ENCODE measurements around the gene IPO4.
"Not testable (repeated sequence)": the region's sequence is repeated elsewhere in the genome, so short reads cannot be mapped to it uniquely, and the experiment has no call there.

The IPO4 gene

DNA sequence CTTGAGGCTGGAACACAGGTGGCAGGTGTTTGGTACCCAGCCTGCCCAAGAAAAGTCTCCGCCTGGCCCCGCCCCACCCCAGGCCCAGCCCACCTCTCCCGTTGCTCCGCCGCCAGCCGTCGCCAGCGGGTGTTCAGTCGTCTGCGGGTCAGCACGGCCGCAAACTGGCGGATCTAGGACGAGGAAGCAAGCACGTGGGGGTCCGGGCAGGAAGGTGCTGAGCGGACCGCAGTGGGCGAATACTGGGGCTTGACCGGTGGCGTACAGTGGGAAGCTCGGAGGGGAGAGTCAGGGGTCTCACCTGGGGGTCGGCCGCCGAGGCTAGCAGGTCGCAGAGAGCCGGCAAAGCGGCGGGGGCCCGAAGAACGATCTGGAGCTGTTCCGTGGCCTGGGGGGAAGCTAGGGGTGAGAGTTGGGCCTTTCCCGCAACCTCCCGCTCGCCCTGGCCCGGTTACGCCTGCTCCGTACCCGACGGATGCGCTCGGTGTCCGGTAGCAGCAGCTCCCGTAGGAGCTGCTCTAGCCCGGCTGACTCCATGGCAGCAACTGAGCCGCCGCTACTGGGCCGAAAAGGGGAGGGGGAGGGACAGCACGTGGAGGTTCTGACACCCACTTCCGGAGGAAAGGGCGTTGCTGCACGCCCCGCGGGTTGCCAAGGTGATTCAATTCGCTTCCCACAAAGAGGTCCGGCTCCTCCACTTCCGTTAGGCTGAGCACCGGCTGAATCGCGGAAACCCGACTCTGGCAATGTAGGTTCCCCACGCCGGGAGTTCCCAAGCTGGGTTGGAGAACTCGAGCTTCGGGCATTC, at the start of gene IPO4:
TSS of gene IPO4 (minus strand) at position 566 of the 808 bp plus-strand sequence. CDS start at position 537, 29 bp downstream.
- no peak for FAIRE-seq

GRCh38 chr14:24238123-24238522, 49.5 kb upstream of the IPO4 start:
- FAIRE-seq, result no peak

DNA sequence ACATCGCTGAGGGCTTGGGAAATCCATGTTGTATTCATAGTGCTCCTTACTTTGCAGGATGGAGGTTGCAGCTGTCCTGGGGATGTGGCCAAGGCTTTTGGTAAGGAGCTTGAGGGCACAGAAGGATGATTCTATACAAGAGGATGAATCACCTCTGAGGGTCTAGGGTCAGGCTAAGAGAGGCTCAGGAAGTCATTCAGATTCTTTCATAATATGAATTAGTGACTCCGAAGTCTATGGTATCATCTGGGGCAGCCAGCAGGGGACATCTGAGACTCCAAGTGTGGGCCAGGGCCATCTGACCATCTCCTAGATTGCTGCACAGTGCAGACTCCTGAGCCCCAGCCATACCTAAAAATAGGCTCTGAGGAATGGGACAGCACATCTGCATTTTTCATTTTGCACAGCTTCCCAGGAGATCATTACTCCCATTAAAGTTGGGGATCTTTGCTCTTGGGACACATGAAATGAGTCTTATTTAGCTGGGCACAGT, 48.9 kb upstream of the IPO4 start:
- FAIRE-seq, result no peak

GRCh38 chr14:24236689-24237462, 48.3 kb upstream of the IPO4 start:
- FAIRE-seq, result no peak

DNA sequence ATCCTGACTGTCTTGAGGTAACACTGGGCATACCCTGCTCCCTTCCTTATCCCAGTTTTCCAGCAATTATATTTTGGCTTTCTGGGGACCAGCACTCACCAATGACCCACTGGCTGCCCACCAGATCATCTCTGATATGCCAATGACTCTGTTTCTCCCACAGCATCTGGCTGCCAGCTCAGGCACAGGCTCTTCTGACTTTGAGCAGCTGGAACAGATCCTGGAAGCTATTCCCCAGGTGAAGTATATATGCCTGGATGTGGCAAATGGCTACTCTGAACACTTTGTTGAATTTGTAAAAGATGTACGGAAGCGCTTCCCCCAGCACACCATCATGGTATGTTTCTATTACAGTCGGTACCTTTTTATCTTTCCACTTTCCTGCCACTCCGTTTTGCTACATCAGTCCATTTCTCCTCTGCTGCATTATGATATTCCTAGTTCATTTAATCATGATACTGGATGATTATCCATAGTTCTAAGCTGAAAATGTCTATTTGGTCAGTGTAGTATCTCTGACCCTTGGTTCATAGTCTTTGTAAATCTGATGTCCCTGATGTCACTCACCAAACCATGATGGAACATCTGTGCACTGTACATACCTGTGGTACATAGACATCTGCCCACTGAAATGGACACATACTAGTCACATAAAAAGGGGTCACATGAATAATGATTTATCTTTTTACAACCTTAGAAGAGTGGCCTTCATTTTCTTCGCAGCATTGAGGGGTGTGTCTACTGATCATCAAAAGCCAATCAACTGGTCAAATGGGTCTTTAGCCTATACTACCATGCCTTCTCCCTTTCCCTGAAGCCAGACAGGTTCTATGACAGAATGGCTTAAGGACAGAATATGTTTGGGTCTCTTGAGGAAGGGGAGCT, 47.4 kb upstream of the IPO4 start:
- FAIRE-seq, result no peak

- no peak for FAIRE-seq
These were observed 45.7 kb upstream of the IPO4 start for GRCh38 chr14:24234095-24235005.

DNA sequence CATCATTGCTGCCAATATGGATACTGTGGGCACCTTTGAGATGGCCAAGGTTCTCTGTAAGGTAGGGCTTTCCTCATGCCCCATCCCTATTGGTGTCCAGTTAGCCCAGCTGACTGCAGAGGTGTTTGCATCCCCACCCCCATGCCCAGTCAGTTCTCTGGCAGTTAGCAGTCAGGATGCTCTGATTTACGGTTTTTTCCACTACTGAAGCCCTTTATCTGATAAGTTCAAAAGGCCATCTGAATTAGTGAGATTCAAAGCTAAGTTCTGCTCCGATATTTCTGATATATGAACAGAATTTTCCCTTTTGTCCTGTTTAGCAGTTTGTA, 44.9 kb upstream of the IPO4 start:
- no peak for FAIRE-seq

- no peak for FAIRE-seq
These were observed 44.3 kb upstream of the IPO4 start, which contains the start of gene GMPR2 for GRCh38 chr14:24232645-24233537. GMPR2 (plus strand) TSS chr14:24232929; CDS start chr14:24233254, 325 bp downstream.

- no peak for FAIRE-seq
These were observed 43.6 kb upstream of the IPO4 start, which contains the start of gene NEDD8 for GRCh38 chr14:24232121-24232644. NEDD8 (minus strand) TSS chr14:24232367; CDS start chr14:24232267, 100 bp downstream.

DNA sequence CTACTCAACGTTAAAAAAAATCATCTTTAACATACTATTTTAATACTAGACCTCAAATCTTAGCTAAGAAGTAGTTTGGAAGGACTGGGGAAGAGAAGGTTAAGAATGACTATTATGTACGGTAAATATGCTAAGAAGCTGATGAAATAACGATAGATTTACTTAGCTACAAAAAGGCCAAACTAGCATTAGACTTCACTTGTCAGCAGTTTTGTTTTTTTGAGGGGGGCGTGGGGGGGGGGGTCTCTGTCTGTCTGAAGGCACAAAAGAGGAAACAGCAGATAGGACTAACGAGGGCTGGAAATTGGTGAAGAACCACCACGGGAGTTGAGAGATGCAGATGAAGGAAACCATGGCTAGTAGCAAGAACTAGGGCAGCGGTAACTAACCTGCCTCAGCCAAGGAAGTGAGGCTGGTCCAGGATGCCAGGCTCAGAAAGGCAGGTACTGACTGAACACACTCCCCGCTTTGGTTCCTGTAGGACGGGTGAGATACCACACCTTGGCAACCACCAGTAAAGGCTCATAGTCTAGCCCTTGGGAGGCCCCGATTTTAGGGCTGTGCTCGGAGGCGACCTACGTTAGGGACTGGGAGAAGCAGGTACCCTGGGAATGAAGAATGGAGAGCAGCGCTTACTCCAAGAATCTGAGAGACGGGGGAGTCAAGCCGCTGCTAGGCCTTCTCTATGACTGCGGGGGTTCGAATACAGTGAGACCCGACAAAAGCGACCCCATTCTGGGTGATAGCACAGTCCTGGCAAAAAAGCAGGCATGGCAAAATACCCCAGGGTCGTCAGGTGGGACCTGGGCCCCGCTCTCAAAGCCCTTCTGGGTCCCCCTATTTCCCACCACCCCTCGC, 42.9 kb upstream of the IPO4 start:
- no peak for FAIRE-seq

DNA sequence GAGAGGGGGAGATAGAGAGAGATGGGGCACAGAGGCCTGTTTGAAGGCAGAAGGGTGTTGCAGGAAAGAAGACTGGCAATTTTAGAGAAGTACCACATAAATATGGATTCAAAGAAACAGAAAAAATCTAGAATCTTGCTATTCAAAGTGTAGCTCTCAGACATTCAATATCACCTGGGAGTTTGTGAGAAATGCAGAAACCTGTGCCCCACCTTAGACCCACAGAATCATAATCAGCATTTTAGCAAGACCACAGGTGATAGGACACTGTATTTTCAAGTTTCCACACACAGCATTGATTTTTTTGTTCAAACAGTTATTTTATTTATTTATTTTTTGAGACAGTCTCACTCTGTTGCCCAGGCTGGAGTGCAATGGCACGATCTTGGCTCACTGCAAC, 40.3 kb upstream of the IPO4 start:
- FAIRE-seq, result no peak

DNA sequence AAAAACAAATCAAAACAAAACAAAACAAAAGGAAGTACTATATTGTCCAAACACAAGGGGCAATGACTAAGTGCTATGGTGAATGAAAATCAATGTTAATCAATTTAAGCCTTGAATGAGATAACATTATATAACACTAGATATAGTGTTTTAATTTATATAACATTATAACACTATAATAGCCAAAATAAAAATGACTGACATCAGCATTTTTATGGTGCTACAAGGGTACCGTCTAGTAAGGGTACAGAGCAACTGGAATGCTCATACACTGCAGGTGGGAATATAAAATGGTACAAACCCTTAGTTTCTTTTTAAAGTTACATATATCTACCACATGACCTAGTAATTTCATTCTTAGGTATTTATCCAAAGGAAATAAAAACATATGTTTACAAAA, 37.9 kb upstream of the IPO4 start:
- FAIRE-seq, result no peak

GRCh38 chr14:24224618-24225071, 36.0 kb upstream of the IPO4 start:
- FAIRE-seq, result no peak

DNA sequence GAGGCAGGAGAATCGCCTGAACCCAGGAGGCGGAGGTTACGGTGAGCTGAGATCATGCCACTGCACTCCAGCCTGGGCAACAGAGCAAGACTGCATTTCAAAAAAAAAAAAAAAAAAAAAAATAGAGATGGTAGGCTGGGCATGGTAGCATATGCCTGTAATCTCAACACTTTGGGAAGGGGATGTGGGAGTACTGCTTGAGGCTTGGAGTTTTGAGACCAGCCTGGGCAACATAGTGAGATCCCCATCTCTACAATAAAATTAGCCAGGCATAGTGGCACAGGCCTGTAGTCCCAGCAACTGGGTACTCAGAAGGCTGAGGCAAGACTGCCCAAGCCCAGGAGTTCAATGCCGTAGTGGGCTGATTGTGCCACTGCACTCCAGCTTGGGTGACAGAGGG, 34.4 kb upstream of the IPO4 start:
- not testable (repeated sequence) for FAIRE-seq

DNA sequence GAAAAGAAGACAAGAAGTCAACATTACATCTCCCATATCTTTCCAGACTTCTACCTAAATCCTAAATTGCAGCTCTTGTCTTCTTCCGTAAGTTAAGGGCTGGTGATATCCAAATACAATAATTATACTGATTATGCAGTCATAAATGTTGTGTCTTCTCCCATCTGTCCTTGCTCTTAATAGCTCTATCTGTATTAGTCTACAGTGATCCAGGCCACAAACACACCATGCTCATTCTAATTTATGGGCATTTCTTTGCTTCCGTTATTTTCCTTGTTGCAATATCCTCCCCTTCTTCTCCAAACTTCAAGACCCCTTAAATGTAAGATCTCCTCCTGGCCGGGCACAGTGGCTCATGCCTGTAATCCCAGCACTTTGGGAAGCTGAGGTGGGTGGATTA, 30.9 kb upstream of the IPO4 start:
- FAIRE-seq, result no peak

DNA sequence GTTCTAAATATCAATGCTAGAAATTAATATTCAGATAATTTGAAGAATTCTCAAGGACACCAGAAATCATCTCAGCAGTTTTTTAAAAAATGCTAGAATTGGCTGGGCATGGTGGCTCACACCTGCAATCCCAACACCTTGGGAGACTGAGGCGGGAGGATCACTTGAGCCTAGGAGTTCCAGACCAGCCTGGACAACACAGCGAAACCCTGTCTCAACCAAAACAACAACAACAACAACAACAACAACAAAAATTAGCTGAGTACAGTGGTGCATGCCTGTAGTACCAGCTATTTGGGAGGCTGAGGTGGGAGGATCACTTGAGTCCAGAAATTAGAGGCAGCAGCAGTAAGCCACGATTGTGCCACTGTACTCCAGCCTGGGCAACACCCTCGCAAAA, 30.5 kb upstream of the IPO4 start:
- FAIRE-seq, result no peak

- not testable (repeated sequence) for FAIRE-seq
These were observed 28.3 kb upstream of the IPO4 start for GRCh38 chr14:24216876-24217275.

DNA sequence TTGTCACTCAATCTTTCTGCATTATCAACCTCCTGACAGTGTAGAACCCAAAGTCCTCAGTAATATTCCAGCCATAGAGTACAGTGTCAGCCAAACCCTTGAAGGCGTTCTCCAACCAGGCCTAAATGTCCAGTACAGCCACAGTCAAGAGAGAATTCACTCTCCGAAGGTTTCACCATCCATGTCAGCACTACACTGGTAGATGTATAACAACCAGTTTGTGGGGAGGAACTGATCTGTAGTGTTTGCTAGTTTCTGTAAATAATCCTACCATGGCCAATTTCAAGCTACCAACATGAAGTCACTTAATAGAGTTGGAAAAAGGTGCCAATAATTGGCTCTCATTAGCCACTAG, 27.7 kb upstream of the IPO4 start:
- no peak for FAIRE-seq
